ENCODE results near the gene RNASE7.

RNASE7 gene

GRCh38 chr14:21087294-21088091 lies 45.3 kb downstream of the RNASE7 start:
- DNase-seq (ENCODE audit: low read depth), result no peak

- DNase-seq (ENCODE audit: low read depth), result no peak
Measured at GRCh38 chr14:21088687-21089086, 46.5 kb downstream of the RNASE7 start.

GRCh38 chr14:21089271-21089670 lies 47.1 kb downstream of the RNASE7 start:
- DNase-seq (ENCODE audit: low read depth), result no peak

- DNase-seq (ENCODE audit: low read depth), result no peak
Measured at GRCh38 chr14:21089877-21090193, 47.7 kb downstream of the RNASE7 start.

- DNase-seq (ENCODE audit: low read depth), result no peak
Measured at GRCh38 chr14:21090194-21090939, 48.2 kb downstream of the RNASE7 start.

- DNase-seq (ENCODE audit: low read depth), result no peak
Measured at GRCh38 chr14:21090940-21091663, 48.9 kb downstream of the RNASE7 start.

GRCh38 chr14:21091821-21092272 lies 49.7 kb downstream of the RNASE7 start:
- DNase-seq (ENCODE audit: low read depth), result no peak

DNA sequence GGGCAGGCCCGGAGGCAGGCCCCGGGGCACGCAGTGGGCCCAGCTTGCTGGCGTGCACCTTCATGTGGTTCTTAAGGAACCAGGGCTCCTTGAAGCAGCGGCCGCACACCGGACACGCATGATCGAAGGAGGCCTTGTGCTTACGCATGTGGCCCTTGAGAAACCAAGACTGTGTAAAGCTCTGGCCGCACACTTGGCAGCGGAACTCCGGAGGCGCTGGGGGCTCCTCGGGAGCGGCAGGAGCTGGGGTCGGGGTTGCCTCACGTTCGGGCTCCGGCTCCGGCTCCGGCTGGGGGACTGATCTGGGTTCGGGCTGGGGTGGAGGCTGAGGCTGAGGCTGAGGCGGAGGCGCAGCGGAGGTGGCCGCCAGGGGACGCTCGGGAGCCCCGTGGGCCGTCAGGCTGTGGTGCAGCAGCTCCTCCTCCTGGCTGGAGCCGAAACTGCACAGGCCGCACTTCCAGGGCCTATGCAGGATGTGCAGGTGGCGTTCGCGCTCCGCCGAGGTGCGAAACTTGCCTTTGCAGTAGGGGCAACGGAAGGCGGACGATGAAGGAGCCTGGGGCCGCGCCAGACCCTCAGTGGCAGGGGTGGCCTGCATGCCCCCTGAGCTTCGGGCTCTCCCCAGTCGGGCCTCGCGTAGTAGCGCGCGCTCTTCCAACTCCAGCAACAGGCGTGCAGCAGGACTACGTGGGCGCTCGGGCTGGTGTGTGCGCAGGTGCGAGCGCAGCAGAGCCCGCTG lies 50.3 kb downstream of the RNASE7 start:
- peak; percentile 77 for DNase-seq (ENCODE audit: low read depth)

DNA sequence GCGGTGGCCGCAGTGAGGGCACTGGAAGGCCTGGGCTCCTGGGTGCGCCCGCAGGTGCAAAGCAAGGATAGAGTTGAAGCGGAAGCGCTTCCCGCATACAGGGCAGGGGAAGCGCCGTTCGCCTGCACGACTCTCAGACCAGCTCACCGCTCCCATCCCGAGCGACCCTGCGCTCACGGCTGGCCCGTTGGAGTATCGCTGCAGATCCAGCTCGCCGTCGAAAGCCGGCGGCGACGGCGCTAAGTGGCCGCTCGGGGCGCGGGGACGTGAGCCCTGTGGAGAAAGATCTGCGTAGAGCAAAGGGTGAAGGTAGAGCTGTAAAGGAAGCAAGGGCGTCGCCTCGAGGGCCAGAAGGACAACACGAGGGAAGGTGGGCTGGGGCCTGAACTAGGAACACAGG lies 50.9 kb downstream of the RNASE7 start:
- no peak for DNase-seq (ENCODE audit: low read depth)
